ENCODE results near the gene CEP170B. TPM values are rescaled to one million over a fixed set of nuclear protein-coding genes. Genes with fewer than 3 reads are reported as not detected.

Gene CEP170B
- total and polyA plus RNA-seq, 2 donors (not counting 1 experiment from before 2014, with no cell fraction given): 0.16 to 0.59 TPM

- no peak overlapping the region for H3K4me3 ChIP-seq (ENCODE audit: control extremely low read depth in 1 of 5, extremely low read depth in 1 of 5, insufficient read depth in 1 of 5, low read depth in 2 of 5, low read length in 4 of 5)
- peaks cover 21 to 24% of the 10 kb centered on the region in 2 donors for H3K4me1 ChIP-seq (ENCODE audit: control insufficient read depth in 2 of 2, insufficient read depth in 2 of 2, low read length in 2 of 2)
- H3K27ac Mint-ChIP-seq: no peak overlapping the region
- WGBS (ENCODE audit: insufficient coverage): 14% methylated on average over 13 of the region's 13 CpGs
- peaks cover 12% of the 10 kb centered on the region for H3K4me1 Mint-ChIP-seq
- peaks cover 0 to 50% (median 28%) of the 10 kb centered on the region in 4 experiments for H3K27me3 ChIP-seq (replicated peaks in 1 of 4; ENCODE audit: control extremely low read depth in 1 of 4, control insufficient read depth in 3 of 4, insufficient read depth in 4 of 4, low read length in 3 of 4)
- peaks cover 0 to 27% (median 0%) of the 10 kb centered on the region in 3 donors for H3K9me3 ChIP-seq (ENCODE audit: control extremely low read depth in 1 of 3, control insufficient read depth in 2 of 3, insufficient read depth in 1 of 3, low read length in 2 of 3)
- TF ChIP-seq CTCF (IDR thresholded peaks at IDR 0.05) (no peak), EZH2 (IDR thresholded peaks at IDR 0.05; ENCODE audit: borderline replicate concordance, insufficient read depth, low read depth, low read length, poor library complexity, severe bottlenecking) (no peak)
- intact Hi-C loops (cut with micrococcal nuclease): no loop called here
- H2AFZ ChIP-seq (ENCODE audit: insufficient read depth, low read depth, low read length, poor library complexity, severe bottlenecking): peak overlapping the region; percentile 60
- DNase-seq: no peak
- peak overlapping the region; percentile 88 for H3K4me2 ChIP-seq (replicated peaks; ENCODE audit: low read depth, low read length, poor library complexity, severe bottlenecking)
- peak overlapping the region; percentile 47 for H3K4me3 Mint-ChIP-seq
- no peaks in the 10 kb centered on the region for H3K9me3 Mint-ChIP-seq (ENCODE audit: insufficient read depth)
- ATAC-seq (ENCODE audit: low read depth): no peak
- ChIA-PET POLR2A (no interaction called here), CTCF (no interaction called here)
- H3K9ac ChIP-seq (ENCODE audit: low read length): no peak overlapping the region
- H3K27me3 Mint-ChIP-seq: peaks cover 21% of the 10 kb centered on the region
- no peaks in the 10 kb centered on the region for H3K36me3 ChIP-seq (replicated peaks in 1 of 2; ENCODE audit: control extremely low read depth in 1 of 2, control insufficient read depth in 1 of 2, extremely low read depth in 1 of 2, insufficient read depth in 2 of 2, low read length in 1 of 2)
- H4K20me1 ChIP-seq (ENCODE audit: control insufficient read depth, insufficient read depth, low read length, poor library complexity, severe bottlenecking): no peaks in the 10 kb centered on the region
- H3K79me2 ChIP-seq (ENCODE audit: control insufficient read depth, insufficient read depth, low read length): no peaks in the 10 kb centered on the region
- H3K27ac ChIP-seq (ENCODE audit: low read length in 2 of 2): no peak overlapping the region
Measured at GRCh38 chr14:104863923-104864266, 1.2 kb upstream of the CEP170B start.

GRCh38 chr14:104864267-104865080, 594 bp upstream of the CEP170B start:
- peaks cover 0 to 56% (median 28%) of the 10 kb centered on the region in 4 experiments for H3K27me3 ChIP-seq (replicated peaks in 1 of 4; ENCODE audit: control extremely low read depth in 1 of 4, control insufficient read depth in 3 of 4, insufficient read depth in 4 of 4, low read length in 3 of 4)
- no peak overlapping the region for H3K27ac Mint-ChIP-seq
- ChIA-PET POLR2A (interaction anchor here (0.6 kb wide), 1 partner anchor 314 kb away, joined by 7 read pairs; no protein-coding TSS in a partner anchor), CTCF (no interaction called here)
- peak overlapping the region; percentile 88 for H3K4me2 ChIP-seq (replicated peaks; ENCODE audit: low read depth, low read length, poor library complexity, severe bottlenecking)
- H3K9me3 Mint-ChIP-seq (ENCODE audit: insufficient read depth): no peaks in the 10 kb centered on the region
- H2AFZ ChIP-seq (ENCODE audit: insufficient read depth, low read depth, low read length, poor library complexity, severe bottlenecking): peak overlapping the region; percentile 60
- H3K36me3 ChIP-seq (replicated peaks in 1 of 2; ENCODE audit: control extremely low read depth in 1 of 2, control insufficient read depth in 1 of 2, extremely low read depth in 1 of 2, insufficient read depth in 2 of 2, low read length in 1 of 2): no peaks in the 10 kb centered on the region
- no peak overlapping the region for H3K27ac ChIP-seq (ENCODE audit: low read length in 2 of 2)
- H4K20me1 ChIP-seq (ENCODE audit: control insufficient read depth, insufficient read depth, low read length, poor library complexity, severe bottlenecking): no peaks in the 10 kb centered on the region
- intact Hi-C loops (cut with micrococcal nuclease): no loop called here
- peak overlapping the region; percentile 49 for H3K4me3 Mint-ChIP-seq
- H3K27me3 Mint-ChIP-seq: peaks cover 24% of the 10 kb centered on the region
- H3K4me1 ChIP-seq (ENCODE audit: control insufficient read depth in 2 of 2, insufficient read depth in 2 of 2, low read length in 2 of 2): peaks cover 21 to 24% of the 10 kb centered on the region in 2 donors
- peak overlapping the region in 3 of 5 experiments; percentile 33 to 47 (median 35) for H3K4me3 ChIP-seq (ENCODE audit: control extremely low read depth in 1 of 5, extremely low read depth in 1 of 5, insufficient read depth in 1 of 5, low read depth in 2 of 5, low read length in 4 of 5)
- H3K79me2 ChIP-seq (ENCODE audit: control insufficient read depth, insufficient read depth, low read length): no peaks in the 10 kb centered on the region
- H3K9ac ChIP-seq (ENCODE audit: low read length): peak overlapping the region; percentile 45
- no peak for TF ChIP-seq CTCF (IDR thresholded peaks at IDR 0.05)
- peak; percentile 37 for TF ChIP-seq EZH2 (IDR thresholded peaks at IDR 0.05; ENCODE audit: borderline replicate concordance, insufficient read depth, low read depth, low read length, poor library complexity, severe bottlenecking)
- 5% methylated on average over 69 of the region's 70 CpGs for WGBS (ENCODE audit: insufficient coverage)
- peaks cover 12% of the 10 kb centered on the region for H3K4me1 Mint-ChIP-seq
- peaks cover 0 to 27% (median 0%) of the 10 kb centered on the region in 3 donors for H3K9me3 ChIP-seq (ENCODE audit: control extremely low read depth in 1 of 3, control insufficient read depth in 2 of 3, insufficient read depth in 1 of 3, low read length in 2 of 3)
- DNase-seq: peak; percentile 56
- peak; percentile 6 for ATAC-seq (ENCODE audit: low read depth)
